Astrocyte (in vitro differentiated cells and primary cell): Measurements from ENCODE around the gene PTPRB.

Experiments used
- EZH2 ChIP-seq: IDR thresholded peaks from 2 replicates; pipeline ENCODE4 v1.6.1; 2012; ENCODE audit warnings: mild to moderate bottlenecking, low read length, inconsistent platforms; ENCODE audit not compliant: insufficient read depth
- TF ChIP-seq, protein P1 (sequence below): IDR thresholded peaks from 2 replicates; pipeline ENCODE4 v1.5.1; 2011; ENCODE audit warnings: low read depth, mild to moderate bottlenecking, inconsistent platforms, low read length, moderate library complexity; ENCODE audit not compliant: insufficient read depth

DNA sequence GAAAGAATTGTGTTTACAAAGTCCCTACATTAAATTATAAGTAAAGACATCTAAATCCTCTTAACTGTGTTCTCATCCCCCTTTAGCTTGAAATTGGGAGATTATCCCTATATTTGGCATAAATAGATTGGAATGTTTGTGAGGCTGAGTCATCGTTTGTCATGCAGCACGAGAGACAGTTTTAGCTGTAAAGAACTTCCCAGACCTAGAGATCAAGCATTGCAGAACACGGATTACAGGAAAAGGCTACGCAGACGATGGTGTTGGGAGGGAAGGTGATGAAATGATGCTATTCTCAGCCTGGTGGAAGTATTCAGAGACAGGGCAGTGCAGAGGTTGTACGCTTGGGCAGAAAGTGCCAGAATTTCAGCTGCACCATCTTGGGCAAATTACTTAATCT is 93.8 kb downstream of the PTPRB start:
- TF ChIP-seq, protein P1, sequence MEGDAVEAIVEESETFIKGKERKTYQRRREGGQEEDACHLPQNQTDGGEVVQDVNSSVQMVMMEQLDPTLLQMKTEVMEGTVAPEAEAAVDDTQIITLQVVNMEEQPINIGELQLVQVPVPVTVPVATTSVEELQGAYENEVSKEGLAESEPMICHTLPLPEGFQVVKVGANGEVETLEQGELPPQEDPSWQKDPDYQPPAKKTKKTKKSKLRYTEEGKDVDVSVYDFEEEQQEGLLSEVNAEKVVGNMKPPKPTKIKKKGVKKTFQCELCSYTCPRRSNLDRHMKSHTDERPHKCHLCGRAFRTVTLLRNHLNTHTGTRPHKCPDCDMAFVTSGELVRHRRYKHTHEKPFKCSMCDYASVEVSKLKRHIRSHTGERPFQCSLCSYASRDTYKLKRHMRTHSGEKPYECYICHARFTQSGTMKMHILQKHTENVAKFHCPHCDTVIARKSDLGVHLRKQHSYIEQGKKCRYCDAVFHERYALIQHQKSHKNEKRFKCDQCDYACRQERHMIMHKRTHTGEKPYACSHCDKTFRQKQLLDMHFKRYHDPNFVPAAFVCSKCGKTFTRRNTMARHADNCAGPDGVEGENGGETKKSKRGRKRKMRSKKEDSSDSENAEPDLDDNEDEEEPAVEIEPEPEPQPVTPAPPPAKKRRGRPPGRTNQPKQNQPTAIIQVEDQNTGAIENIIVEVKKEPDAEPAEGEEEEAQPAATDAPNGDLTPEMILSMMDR, result no peak
- no peak for TF ChIP-seq EZH2
